H1 (cell line): ENCODE results near the gene ARF6. TPM values are rescaled to one million over a fixed set of nuclear protein-coding genes. Genes with fewer than 3 reads are reported as not detected.

Experiments
- CTCF ChIA-PET: fragments of 300-600 bp; sonication (Branson Sonifier 250); formaldehyde crosslinking; loops from one replicate; lab custom pipeline; 2021; ENCODE audit not compliant: partially characterized antibody; lab: Charles Lee
- POLR2A ChIA-PET: fragments of 300-600 bp; sonication (Branson Sonifier 250); formaldehyde crosslinking; loops from one replicate; lab custom pipeline; 2021; ENCODE audit warnings: inconsistent platforms; ENCODE audit not compliant: partially characterized antibody; lab: Charles Lee
- DNase-seq, 2 experiments: peaks; one replicate each; pipeline versions ENCODE4 v3.0.0 to v3.0.0-alpha.2; 2010 to 2022; ENCODE audit warnings: low spot score in 2 of 2, low read depth in 1 of 2, mixed read lengths in 1 of 2
- FAIRE-seq: peaks from 2 replicates; lab custom pipeline; 2011; peaks lifted over from hg19 to GRCh38; lab: Jason Lieb, UNC
- H2AFZ ChIP-seq: 2 replicates; pipeline ENCODE4 v1.8.1; 2012; ENCODE audit warnings: low read length, inconsistent platforms
- H2AK5ac ChIP-seq: 2 replicates; pipeline ENCODE4 v1.6.1; 2013; ENCODE audit warnings: low read depth, low read length
- H2BK120ac ChIP-seq: replicated peaks from 2 replicates; pipeline ENCODE3; 2013; ENCODE audit warnings: low read depth, low read length, inconsistent platforms
- H2BK12ac ChIP-seq: 2 replicates; pipeline ENCODE4 v1.6.1; 2013; ENCODE audit warnings: low read depth, low read length
- H2BK15ac ChIP-seq: 2 replicates; pipeline ENCODE4 v1.6.1; 2013; ENCODE audit warnings: low read length
- H2BK20ac ChIP-seq: 2 replicates; pipeline ENCODE4 v1.6.1; 2013; ENCODE audit warnings: low read length
- H2BK5ac ChIP-seq: 2 replicates; pipeline ENCODE4 v1.6.1; 2013; ENCODE audit warnings: low read depth, low read length
- H3K14ac ChIP-seq: 2 replicates; pipeline ENCODE4 v1.6.1; 2013; ENCODE audit warnings: inconsistent platforms; ENCODE audit not compliant: insufficient read length
- H3K18ac ChIP-seq: 2 replicates; pipeline ENCODE4 v1.6.1; 2013; ENCODE audit warnings: low read length; ENCODE audit errors: extremely low read depth
- H3K23ac ChIP-seq: 2 replicates; pipeline ENCODE4 v1.6.1; 2013; ENCODE audit warnings: inconsistent platforms; ENCODE audit not compliant: insufficient read length
- H3K23me2 ChIP-seq: 2 replicates; pipeline ENCODE4 v1.6.1; 2013; ENCODE audit warnings: low read depth, low read length
- H3K27ac ChIP-seq: 2 replicates; pipeline ENCODE4 v1.6.1; 2011; ENCODE audit warnings: low read depth, low read length, inconsistent platforms
- H3K27me3 ChIP-seq, 4 experiments: replicated peaks in 1 of 4; 1 replicate in 1 of 4; 2 replicates in 3 of 4; pipeline versions ENCODE4 v1.6.1 to v1.8.1; 2011 to 2013; ENCODE audit warnings: low read length in 3 of 4, mild to moderate bottlenecking in 3 of 4, inconsistent platforms in 2 of 4, mixed read lengths in 2 of 4, moderate library complexity in 1 of 4; ENCODE audit not compliant: control insufficient read depth in 3 of 4, insufficient read depth in 3 of 4; ENCODE audit errors: extremely low read depth in 1 of 4
- H3K36me3 ChIP-seq, 4 experiments: 2 replicates each; pipeline versions ENCODE4 v1.6.1 to v1.8.1; 2011 to 2013; ENCODE audit warnings: mild to moderate bottlenecking in 4 of 4, low read length in 3 of 4, moderate library complexity in 2 of 4, control low read depth in 1 of 4, inconsistent platforms in 1 of 4; ENCODE audit not compliant: insufficient read depth in 4 of 4, control insufficient read depth in 2 of 4
- H3K4ac ChIP-seq: replicated peaks from 2 replicates; pipeline ENCODE3; 2013; ENCODE audit warnings: low read length, low read depth, mixed read lengths, inconsistent platforms; ENCODE audit not compliant: insufficient read length
- H3K4me1 ChIP-seq, 4 experiments: replicated peaks in 1 of 4; 1 replicate in 1 of 4; 2 replicates in 3 of 4; pipeline versions ENCODE4 v1.6.1 to v1.8.1; 2011 to 2013; ENCODE audit warnings: low read length in 3 of 4, inconsistent platforms in 2 of 4, mixed read lengths in 1 of 4; ENCODE audit not compliant: insufficient read depth in 4 of 4, control insufficient read depth in 3 of 4
- H3K4me2 ChIP-seq, 2 experiments: 2 replicates each; pipeline versions ENCODE4 v1.6.1 to v1.8.1; 2011 to 2013; ENCODE audit warnings: low read depth in 2 of 2, low read length in 2 of 2, control low read depth in 1 of 2, inconsistent platforms in 1 of 2, mild to moderate bottlenecking in 1 of 2; ENCODE audit not compliant: insufficient read depth in 1 of 2
- H3K4me3 ChIP-seq, 4 experiments: fragments of 200-600, 300-600 bp in 1 of 4; sonication (generic), shearing (Covaris generic), sonication (Bioruptor Twin) in 1 of 4; 2 replicates each; pipeline versions ENCODE4 v1.5.1 to v1.8.1; 2011 to 2016; ENCODE audit warnings: low read length in 4 of 4, low read depth in 3 of 4, control low read depth in 2 of 4, inconsistent platforms in 2 of 4, mild to moderate bottlenecking in 2 of 4, mixed read lengths in 1 of 4, moderate library complexity in 1 of 4; ENCODE audit not compliant: insufficient read depth in 2 of 4; ENCODE audit errors: extremely low read depth in 1 of 4
- H3K56ac ChIP-seq: replicated peaks from 2 replicates; pipeline ENCODE3; 2013; ENCODE audit warnings: low read depth, mild to moderate bottlenecking, mixed read lengths, low read length, inconsistent platforms; ENCODE audit not compliant: insufficient read length
- H3K79me1 ChIP-seq: 2 replicates; pipeline ENCODE4 v1.6.1; 2013; ENCODE audit warnings: low read depth, low read length, control low read depth
- H3K79me2 ChIP-seq, 2 experiments: 2 replicates each; pipeline versions ENCODE4 v1.6.1 to v1.8.1; 2012 to 2013; ENCODE audit warnings: low read length in 2 of 2, mild to moderate bottlenecking in 2 of 2, inconsistent platforms in 1 of 2; ENCODE audit not compliant: insufficient read depth in 2 of 2, control insufficient read depth in 1 of 2
- H3K9ac ChIP-seq, 4 experiments: replicated peaks in 1 of 4; 1 replicate in 1 of 4; 2 replicates in 3 of 4; pipeline versions ENCODE4 v1.6.1 to v1.8.1; 2011 to 2013; ENCODE audit warnings: low read depth in 3 of 4, low read length in 3 of 4, control low read depth in 2 of 4, mild to moderate bottlenecking in 2 of 4, moderate library complexity in 2 of 4, inconsistent platforms in 1 of 4; ENCODE audit errors: extremely low read depth in 1 of 4
- H3K9me3 ChIP-seq, 2 experiments: 2 replicates each; pipeline versions ENCODE4 v1.6.1 to v1.8.1; 2012 to 2013; ENCODE audit warnings: mild to moderate bottlenecking in 2 of 2, moderate library complexity in 2 of 2, control low read depth in 1 of 2, inconsistent platforms in 1 of 2, low read depth in 1 of 2, low read length in 1 of 2, mixed read lengths in 1 of 2; ENCODE audit not compliant: insufficient read depth in 2 of 2
- H4K20me1 ChIP-seq, 2 experiments: replicated peaks in 1 of 2; 2 replicates each; pipeline versions ENCODE3 to v1.8.1; 2011 to 2013; ENCODE audit warnings: inconsistent platforms in 2 of 2, low read length in 2 of 2, mild to moderate bottlenecking in 1 of 2; ENCODE audit not compliant: insufficient read depth in 2 of 2, control insufficient read depth in 1 of 2
- H4K5ac ChIP-seq: 2 replicates; pipeline ENCODE4 v1.6.1; 2013; ENCODE audit warnings: low read length, low read depth, mixed read lengths, inconsistent platforms; ENCODE audit not compliant: insufficient read length
- H4K8ac ChIP-seq: 2 replicates; pipeline ENCODE4 v1.8.0; 2013; ENCODE audit warnings: mild to moderate bottlenecking, moderate library complexity, low read length, inconsistent platforms; ENCODE audit not compliant: insufficient read depth; ENCODE audit errors: extremely low read depth
- H4K91ac ChIP-seq: replicated peaks from 2 replicates; pipeline ENCODE3; 2013; ENCODE audit warnings: low read length, mixed read lengths, inconsistent platforms; ENCODE audit not compliant: insufficient read length
- ASH2L ChIP-seq: fragments of 200-600, 300-600 bp; sonication (generic); IDR thresholded peaks from one replicate; pipeline ENCODE4 v1.7.1; 2017; ENCODE audit warnings: low read length
- CHD1 ChIP-seq: IDR thresholded peaks from 2 replicates; pipeline ENCODE4 v1.6.1; 2012; ENCODE audit warnings: low read depth, low read length, improper control_type of control experiment
- CREB1 ChIP-seq: IDR thresholded peaks from 2 replicates; pipeline ENCODE4 v1.6.1; 2012; ENCODE audit warnings: inconsistent platforms
- GABPA ChIP-seq: IDR thresholded peaks from 2 replicates; pipeline ENCODE4 v1.6.1; 2011; ENCODE audit warnings: mild to moderate bottlenecking, low read length, moderate library complexity, borderline replicate concordance; ENCODE audit not compliant: insufficient read depth
- NANOG ChIP-seq: IDR thresholded peaks from 2 replicates; pipeline ENCODE4 v1.6.1; 2011; ENCODE audit warnings: low read length, low read depth, mild to moderate bottlenecking, inconsistent platforms; ENCODE audit not compliant: insufficient read depth, poor library complexity, severe bottlenecking
- NRF1 ChIP-seq: IDR thresholded peaks from 2 replicates; pipeline ENCODE4 v1.6.1; 2011; ENCODE audit warnings: mild to moderate bottlenecking, low read depth, low read length, improper control_type of control experiment
- RAD21 ChIP-seq, 2 experiments: IDR thresholded peaks in 1 of 2; conservative IDR thresholded peaks in 1 of 2; 2 replicates each; pipeline ENCODE4 v1.6.1; 2011; ENCODE audit warnings: low read depth in 2 of 2, low read length in 2 of 2, improper control_type of control experiment in 1 of 2, inconsistent platforms in 1 of 2, mild to moderate bottlenecking in 1 of 2, moderate library complexity in 1 of 2
- RNF2 ChIP-seq: fragments of 200-900, 300-1000 bp; sonication (generic); IDR thresholded peaks from 2 replicates; pipeline ENCODE4 v1.7.1; 2016; ENCODE audit warnings: borderline replicate concordance, low read depth, mild to moderate bottlenecking, antibody characterized with exemption, low read length; ENCODE audit not compliant: poor library complexity, severe bottlenecking; ENCODE audit errors: missing control alignments
- SAP30 ChIP-seq: fragments of 300-600 bp; sonication (generic); IDR thresholded peaks from 2 replicates; pipeline ENCODE4 v1.7.1; 2012; ENCODE audit warnings: low read length, moderate library complexity, mild to moderate bottlenecking, inconsistent platforms; ENCODE audit not compliant: insufficient read depth, insufficient replicate concordance
- SUZ12 ChIP-seq: fragments of 200-600 bp; sonication (generic); IDR thresholded peaks from 2 replicates; pipeline ENCODE4 v1.6.1; 2012; ENCODE audit warnings: mild to moderate bottlenecking, inconsistent platforms, low read length, moderate library complexity, mixed read lengths
- ZNF274 ChIP-seq: IDR thresholded peaks from 2 replicates; pipeline ENCODE4 v1.7.0; 2012; ENCODE audit warnings: low read length, borderline replicate concordance; ENCODE audit errors: extremely low read depth
- WGBS, 2 experiments: shearing (Covaris generic) in 1 of 2; methylation state at CpG; one replicate each; pipeline versions ENCODE4 v1.1.6 to v1.1.7; 2013 to 2015; ENCODE audit warnings: low lambda C conversion rate in 2 of 2, mixed read lengths in 2 of 2, inconsistent platforms in 1 of 2, low coverage in 1 of 2, missing lambda C conversion rate in 1 of 2; ENCODE audit not compliant: insufficient replicate concordance in 2 of 2, insufficient coverage in 1 of 2, insufficient read length in 1 of 2; ENCODE audit errors: extremely low coverage in 1 of 2, missing lambda C conversion rate in 1 of 2; 5-methylcytosine and 5-hydroxymethylcytosine counted together
- polyA plus RNA-seq, 7 experiments: library from polyadenylated mRNA; depleted of rRNA in 3 of 7; stranded (reverse) in 5 of 7; unstranded in 2 of 7; fragments of >200 nt in 5 of 7; fragments of 200-250 nt in 2 of 7; gene quantifications; 1 replicate in 5 of 7; 2 replicates in 1 of 7; 4 replicates in 1 of 7; pipeline versions ENCODE4 v1.2.1 to v1.2.3, GENCODE V29; 2011 to 2013; ENCODE audit warnings: missing spikeins in 2 of 7, mixed read lengths in 2 of 7
- total RNA-seq: library from RNA; stranded (reverse); fragmentation: NEBNext Ultra II Directional; extraction: Animal tissue kit (Norgen Biotek cat#: 25700); gene quantifications from 2 replicates; pipeline ENCODE4 v1.2.1, GENCODE V29; 2021

Gene ARF6
- total and polyA plus RNA-seq, 2 of the 8 experiments (the other 6 are each of a cell fraction or from before 2014, with no cell fraction given) = 17.2 to 56.7 TPM

GRCh38 chr14:49886523-49886922, 6.4 kb upstream of the ARF6 start:
- Histone ChIP-seq H3K9ac (no peak overlapping the region), H4K5ac (no peak overlapping the region), H3K4ac (no peak overlapping the region), H3K23ac (no peak overlapping the region), H2BK5ac (no peak overlapping the region; the same call in 1 of the 2 replicates), H3K56ac (no peak overlapping the region), H3K14ac (no peak overlapping the region), H3K4me3 (no peak overlapping the region), H4K91ac (no peak overlapping the region), H3K4me2 (no peak overlapping the region), H3K79me2 (no peaks in the 10 kb centered on the region), H3K18ac (no peak overlapping the region), H3K79me1 (no peaks in the 10 kb centered on the region), H3K27me3 (no peaks in the 10 kb centered on the region), H3K9me3 (no peaks in the 10 kb centered on the region), H2BK15ac (no peak overlapping the region), H2BK12ac (no peak overlapping the region), H2BK120ac (no peak overlapping the region), H4K8ac (no peak overlapping the region), H2AK5ac (0 out of 2 replicates have a peak overlapping the region, but pooled peaks have one; percentile 34), H3K36me3 (no peaks in the 10 kb centered on the region), H2BK20ac (no peak overlapping the region), H2AFZ (no peak overlapping the region), H4K20me1 (no peaks in the 10 kb centered on the region), H3K27ac (no peak overlapping the region), H3K23me2 (no peaks in the 10 kb centered on the region), H3K4me1 (peaks cover 2 to 9% (median 7%) of the 10 kb centered on the region in 4 experiments; a peak in 5 of 7 replicates)
- DNase-seq (no peak), FAIRE-seq (no peak)
- 93% methylated on average over 12 of the region's 12 CpGs; no CpG with 5 or more reads in 1 of the 2 experiments for WGBS, 2 experiments
- no peak for TF ChIP-seq RAD21 (IDR thresholded peaks at IDR 0.05 in 1 of 2, conservative IDR thresholded peaks at IDR 0.05 in 1 of 2; ENCODE audit: low read depth in 2 of 2, low read length in 2 of 2)
- no peak for TF ChIP-seq SAP30
- TF ChIP-seq CHD1 = no peak
- TF ChIP-seq NRF1 = no peak
- no peak for TF ChIP-seq ZNF274
- no peak for TF ChIP-seq GABPA
- no peak for TF ChIP-seq RNF2
- TF ChIP-seq ASH2L = no peak
- no peak for TF ChIP-seq SUZ12
- TF ChIP-seq NANOG = no peak
- no peak for TF ChIP-seq CREB1
- POLR2A ChIA-PET = interaction anchor here (1.2 kb wide), 1 partner anchor 226 kb away, joined by 3 read pairs; no protein-coding TSS in a partner anchor
- CTCF ChIA-PET = no interaction called here
